ENCODE data around the gene PLOD1. TPM values are rescaled to one million over a fixed set of nuclear protein-coding genes. Genes with fewer than 3 reads are reported as not detected.
A peak's percentile ranks its signal among the peaks of the same experiment; 100 is the strongest.

Gene PLOD1
- polyA plus RNA-seq (2012; ENCODE audit: insufficient read length, low read depth), result 145 TPM

GRCh38 chr1:11934302-11935056, at the start of gene PLOD1:
Gene PLOD1 (plus strand): TSS chr1:11934717. CDS start chr1:11934780, 63 bp downstream.
- TF ChIP-seq POLR2AphosphoS5 (IDR thresholded peaks at IDR 0.05; ENCODE audit: low read depth, low read length) (peak; percentile 90), FOXP2 (optimal IDR thresholded peaks at IDR 0.05; ENCODE audit: borderline replicate concordance, extremely low read depth, extremely low read length, insufficient read depth) (no peak), SIN3A (IDR thresholded peaks at IDR 0.05; ENCODE audit: borderline replicate concordance, insufficient read depth, low read length) (0 out of 2 replicates have a peak, but pooled peaks have one; percentile 44)

- TF ChIP-seq SIN3A (IDR thresholded peaks at IDR 0.05; ENCODE audit: borderline replicate concordance, insufficient read depth, low read length), result no peak
- no peak for TF ChIP-seq FOXP2 (optimal IDR thresholded peaks at IDR 0.05; ENCODE audit: borderline replicate concordance, extremely low read depth, extremely low read length, insufficient read depth)
- no peak for TF ChIP-seq TAF1 (IDR thresholded peaks at IDR 0.05; ENCODE audit: borderline replicate concordance, insufficient read depth, low read length)
- no peak for TF ChIP-seq POLR2AphosphoS5 (IDR thresholded peaks at IDR 0.05; ENCODE audit: low read depth, low read length)
- TF ChIP-seq REST (IDR thresholded peaks at IDR 0.05; ENCODE audit: insufficient read depth in 1 of 2, low read depth in 2 of 2, low read length in 2 of 2), result no peak
Observed at GRCh38 chr1:11885916-11886315, 48.6 kb upstream of the PLOD1 start.

DNA sequence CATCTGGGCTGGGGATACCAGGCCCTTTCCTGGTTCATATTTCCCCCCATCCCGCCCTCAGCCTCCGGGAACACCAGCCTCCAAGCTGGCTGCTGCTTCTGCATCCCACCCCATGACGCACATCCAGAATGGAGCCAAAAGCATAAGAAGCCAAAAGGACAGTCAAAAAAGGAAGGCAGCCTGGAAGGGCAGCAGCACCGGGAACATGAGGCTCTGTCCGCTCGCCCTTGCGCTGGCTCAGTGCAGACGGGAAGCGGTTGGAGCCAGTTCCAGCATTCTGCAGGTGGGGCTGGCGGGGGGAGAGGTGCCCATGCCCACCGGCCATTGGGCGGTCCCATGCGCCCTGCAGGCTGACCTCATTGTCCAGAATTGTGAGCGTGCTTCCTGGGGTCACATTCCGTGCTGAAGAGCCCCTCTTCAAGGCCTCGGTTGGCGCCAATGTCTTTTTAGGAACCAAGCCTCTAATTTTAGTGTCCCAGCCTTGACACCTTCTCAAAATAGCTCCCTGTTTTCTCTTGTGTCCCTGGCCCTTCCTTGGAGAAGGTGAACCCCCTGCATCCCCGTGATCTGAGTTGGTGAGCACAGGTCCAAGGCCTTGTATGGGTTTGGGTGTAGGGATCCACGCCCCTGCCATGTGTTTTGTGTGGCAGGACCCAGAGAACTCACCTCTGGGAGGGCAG, 47.4 kb upstream of the PLOD1 start:
- TF ChIP-seq SIN3A (IDR thresholded peaks at IDR 0.05; ENCODE audit: borderline replicate concordance, insufficient read depth, low read length) (no peak), POLR2AphosphoS5 (IDR thresholded peaks at IDR 0.05; ENCODE audit: low read depth, low read length) (no peak), REST (IDR thresholded peaks at IDR 0.05; ENCODE audit: insufficient read depth in 1 of 2, low read depth in 2 of 2, low read length in 2 of 2) (no peak), FOXP2 (optimal IDR thresholded peaks at IDR 0.05; ENCODE audit: borderline replicate concordance, extremely low read depth, extremely low read length, insufficient read depth) (no peak), TAF1 (IDR thresholded peaks at IDR 0.05; ENCODE audit: borderline replicate concordance, insufficient read depth, low read length) (no peak)

DNA sequence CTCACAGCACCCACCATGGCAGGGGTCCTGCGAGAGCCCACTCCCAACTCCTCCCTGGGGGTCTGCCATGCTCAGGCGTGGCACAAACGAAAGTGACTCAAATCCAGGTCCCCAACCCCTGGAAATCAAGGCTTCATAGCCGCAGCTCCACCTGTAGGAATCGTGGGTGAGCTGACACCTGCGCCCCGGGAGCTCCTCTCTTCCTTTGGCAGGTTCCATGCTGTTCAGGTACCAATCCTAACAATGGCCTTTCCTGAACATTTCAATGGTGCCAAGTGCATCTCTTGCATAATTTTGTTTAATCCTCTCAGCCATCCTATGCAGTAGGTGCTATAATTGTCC, 46.9 kb upstream of the PLOD1 start:
- no peak for TF ChIP-seq TAF1 (IDR thresholded peaks at IDR 0.05; ENCODE audit: borderline replicate concordance, insufficient read depth, low read length)
- TF ChIP-seq REST (IDR thresholded peaks at IDR 0.05; ENCODE audit: insufficient read depth in 1 of 2, low read depth in 2 of 2, low read length in 2 of 2), result no peak
- TF ChIP-seq SIN3A (IDR thresholded peaks at IDR 0.05; ENCODE audit: borderline replicate concordance, insufficient read depth, low read length), result no peak
- no peak for TF ChIP-seq FOXP2 (optimal IDR thresholded peaks at IDR 0.05; ENCODE audit: borderline replicate concordance, extremely low read depth, extremely low read length, insufficient read depth)
- TF ChIP-seq POLR2AphosphoS5 (IDR thresholded peaks at IDR 0.05; ENCODE audit: low read depth, low read length), result no peak

DNA sequence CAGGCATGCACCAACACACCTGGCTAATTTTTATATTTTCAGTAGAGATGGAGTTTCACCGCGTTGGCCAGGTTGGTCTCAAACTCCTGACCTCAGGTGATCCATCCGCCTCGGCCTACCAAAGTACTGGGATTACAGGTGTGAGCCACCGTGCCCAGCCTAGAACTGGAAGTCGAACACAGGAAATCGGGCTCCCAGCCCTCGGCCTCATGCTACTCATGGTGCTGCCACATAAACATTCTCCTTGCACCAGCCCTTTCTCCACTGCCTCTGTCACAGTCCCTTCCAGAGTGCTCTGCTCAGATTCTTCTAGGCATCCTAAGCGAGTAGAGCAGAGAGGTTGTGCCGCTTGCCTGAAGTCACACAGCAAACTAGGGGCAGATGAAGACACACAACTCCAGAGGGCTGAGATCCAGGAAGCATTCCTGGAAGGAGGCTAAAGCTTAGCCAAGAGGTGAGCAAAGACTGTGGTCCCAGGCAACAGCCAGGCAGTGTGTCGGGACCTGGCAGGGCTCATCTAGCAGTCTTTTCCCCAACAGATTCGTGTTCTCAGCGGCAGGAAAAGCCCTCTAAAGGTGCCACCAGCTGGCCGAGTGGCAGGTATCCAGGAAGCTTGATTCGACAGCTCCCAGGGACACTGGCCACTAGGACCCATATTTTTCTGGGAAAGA, 46.2 kb upstream of the PLOD1 start:
- TF ChIP-seq REST (IDR thresholded peaks at IDR 0.05; ENCODE audit: insufficient read depth in 1 of 2, low read depth in 2 of 2, low read length in 2 of 2) (no peak), SIN3A (IDR thresholded peaks at IDR 0.05; ENCODE audit: borderline replicate concordance, insufficient read depth, low read length) (no peak), POLR2AphosphoS5 (IDR thresholded peaks at IDR 0.05; ENCODE audit: low read depth, low read length) (no peak), FOXP2 (optimal IDR thresholded peaks at IDR 0.05; ENCODE audit: borderline replicate concordance, extremely low read depth, extremely low read length, insufficient read depth) (no peak), TAF1 (IDR thresholded peaks at IDR 0.05; ENCODE audit: borderline replicate concordance, insufficient read depth, low read length) (no peak)

Data from PFSK-1 (cell line).